ENCODE results near the gene ARHGEF37. TPM values are rescaled to one million over a fixed set of nuclear protein-coding genes. Genes with fewer than 3 reads are reported as not detected.
A peak's percentile ranks its signal among the peaks of the same experiment; 100 is the strongest.

The ARHGEF37 gene
- total and polyA plus RNA-seq, 2 of the 8 experiments (the other 6 are each of a cell fraction or from before 2014, with no cell fraction given): 0.21 to 0.48 TPM

- Histone ChIP-seq H3K36me3 (ENCODE audit: control insufficient read depth in 2 of 4, insufficient read depth in 4 of 4, low read length in 3 of 4) (no peaks in the 10 kb centered on the region), H2AFZ (ENCODE audit: low read length) (peak overlapping the region; percentile 97), H3K14ac (ENCODE audit: insufficient read length) (no peak overlapping the region), H3K79me1 (ENCODE audit: low read depth, low read length) (no peaks in the 10 kb centered on the region), H2BK5ac (ENCODE audit: low read depth, low read length) (no peak overlapping the region), H3K4me2 (ENCODE audit: insufficient read depth in 1 of 2, low read depth in 2 of 2, low read length in 2 of 2) (peak overlapping the region; percentile 77 to 87), H3K4me1 (replicated peaks in 1 of 4; ENCODE audit: control insufficient read depth in 3 of 4, insufficient read depth in 4 of 4, low read length in 3 of 4) (peaks cover 0 to 14% (median 5%) of the 10 kb centered on the region in 4 experiments; a peak in 6 of 7 replicates), H4K20me1 (replicated peaks in 1 of 2; ENCODE audit: control insufficient read depth in 1 of 2, insufficient read depth in 2 of 2, low read length in 2 of 2) (no peaks in the 10 kb centered on the region), H4K91ac (replicated peaks; ENCODE audit: insufficient read length, low read length) (no peak overlapping the region), H4K5ac (ENCODE audit: insufficient read length, low read depth, low read length) (no peak overlapping the region), H2AK5ac (ENCODE audit: low read depth, low read length) (no peak overlapping the region), H3K4me3 (ENCODE audit: extremely low read depth in 1 of 4, insufficient read depth in 2 of 4, low read depth in 3 of 4, low read length in 4 of 4) (peak overlapping the region; percentile 44 to 64 (median 50)), H3K27ac (ENCODE audit: low read depth, low read length) (no peak overlapping the region), H3K9me3 (ENCODE audit: insufficient read depth in 2 of 2, low read depth in 1 of 2, low read length in 1 of 2) (no peaks in the 10 kb centered on the region), H2BK15ac (ENCODE audit: low read length) (no peak overlapping the region), H3K9ac (replicated peaks in 1 of 4; ENCODE audit: extremely low read depth in 1 of 4, low read depth in 3 of 4, low read length in 3 of 4) (no peak overlapping the region), H3K56ac (replicated peaks; ENCODE audit: insufficient read length, low read depth, low read length) (no peak overlapping the region), H3K23ac (ENCODE audit: insufficient read length) (no peak overlapping the region), H3K23me2 (ENCODE audit: low read depth, low read length) (peaks cover 10% of the 10 kb centered on the region), H4K8ac (ENCODE audit: extremely low read depth, insufficient read depth, low read length) (no peak overlapping the region), H3K79me2 (ENCODE audit: control insufficient read depth in 1 of 2, insufficient read depth in 2 of 2, low read length in 2 of 2) (no peaks in the 10 kb centered on the region), H2BK12ac (ENCODE audit: low read depth, low read length) (no peak overlapping the region), H2BK20ac (ENCODE audit: low read length) (no peak overlapping the region; the same call in 1 of the 2 replicates), H3K27me3 (replicated peaks in 1 of 4; ENCODE audit: control insufficient read depth in 3 of 4, extremely low read depth in 1 of 4, insufficient read depth in 3 of 4, low read length in 3 of 4) (peaks cover 0 to 18% (median 13%) of the 10 kb centered on the region in 4 experiments; a peak in 6 of 7 replicates), H2BK120ac (replicated peaks; ENCODE audit: low read depth, low read length) (no peak overlapping the region), H3K18ac (ENCODE audit: extremely low read depth, low read length) (peak overlapping the region; percentile 90), H3K4ac (replicated peaks; ENCODE audit: insufficient read length, low read depth, low read length) (no peak overlapping the region)
- DNase-seq (ENCODE audit: low read depth in 1 of 2, low spot score in 2 of 2): no peak
- no peak for FAIRE-seq
- 49% methylated on average over 10 of the region's 10 CpGs; no CpG with 5 or more reads in 1 of the 2 experiments for WGBS, 2 experiments (ENCODE audit: extremely low coverage in 1 of 2, insufficient coverage in 1 of 2, insufficient read length in 1 of 2, insufficient replicate concordance in 2 of 2, low coverage in 1 of 2, low lambda C conversion rate in 2 of 2, missing lambda C conversion rate in 1 of 2)
- ChIA-PET CTCF (ENCODE audit: partially characterized antibody) (interaction anchor here (0.6 to 5.6 kb wide), 13 partner anchors 8 to 152 kb away, joined by 3 to 33 read pairs (median 4); no protein-coding TSS in a partner anchor), POLR2A (ENCODE audit: partially characterized antibody) (no interaction called here)
- TF ChIP-seq TBP (IDR thresholded peaks at IDR 0.05; ENCODE audit: low read depth, low read length): no peak
- no peak for TF ChIP-seq KDM5A (IDR thresholded peaks at IDR 0.05; ENCODE audit: low read length)
- no peak for TF ChIP-seq JUND (IDR thresholded peaks at IDR 0.05; ENCODE audit: low read length)
- TF ChIP-seq NANOG (IDR thresholded peaks at IDR 0.05; ENCODE audit: insufficient read depth, low read depth, low read length, poor library complexity, severe bottlenecking): no peak
- TF ChIP-seq SIX5 (IDR thresholded peaks at IDR 0.05; ENCODE audit: low read depth, low read length): no peak
- TF ChIP-seq CBX5 (IDR thresholded peaks at IDR 0.05; ENCODE audit: low read depth, low read length): no peak
- no peak for TF ChIP-seq TEAD4 (IDR thresholded peaks at IDR 0.05; ENCODE audit: low read depth, low read length)
- no peak for TF ChIP-seq ATF3 (IDR thresholded peaks at IDR 0.05; ENCODE audit: insufficient read depth, low read depth, low read length)
Measured at GRCh38 chr5:149580808-149581191, 498 bp upstream of the ARHGEF37 start.
